Hepatocyte (in vitro differentiated cells): Measurements from ENCODE around the gene NEDD9. TPM values are rescaled to one million over a fixed set of nuclear protein-coding genes. Genes with fewer than 3 reads are reported as not detected.

Source experiments
- DNase-seq: peaks from one replicate; pipeline ENCODE4 v3.0.0-alpha.2; 2016; ENCODE audit warnings: low spot score
- H2AFZ ChIP-seq: fragments of 200-600 bp; sonication (generic); 2 replicates; pipeline ENCODE4 v1.6.0; 2016; ENCODE audit warnings: antibody characterized with exemption, mild to moderate bottlenecking
- H3K27ac ChIP-seq: fragments of 200-600 bp; sonication (generic); 2 replicates; pipeline ENCODE4 v1.5.1; 2016; ENCODE audit warnings: mild to moderate bottlenecking
- H3K27me3 ChIP-seq: fragments of 200-600 bp; sonication (generic); 2 replicates; pipeline ENCODE4 v1.6.1; 2016
- H3K36me3 ChIP-seq: fragments of 200-600 bp; sonication (generic); replicated peaks from 2 replicates; pipeline ENCODE4 v1.5.1; 2016; ENCODE audit warnings: low read depth; ENCODE audit not compliant: insufficient read depth
- H3K4me1 ChIP-seq: fragments of 200-600 bp; sonication (generic); 2 replicates; pipeline ENCODE4 v1.5.1; 2016; ENCODE audit warnings: mild to moderate bottlenecking, moderate library complexity; ENCODE audit not compliant: insufficient read depth
- H3K4me2 ChIP-seq: fragments of 200-600 bp; sonication (generic); 2 replicates; pipeline ENCODE4 v1.6.0; 2016
- H3K4me3 ChIP-seq: fragments of 200-600 bp; sonication (generic); 2 replicates; pipeline ENCODE4 v1.5.1; 2016; ENCODE audit warnings: mild to moderate bottlenecking
- H3K79me2 ChIP-seq: fragments of 200-600 bp; sonication (generic); 2 replicates; pipeline ENCODE4 v1.6.0; 2017; ENCODE audit warnings: mild to moderate bottlenecking
- H3K9me2 ChIP-seq: fragments of 200-600 bp; sonication (generic); replicated peaks from 2 replicates; pipeline ENCODE4 v1.6.0; 2017; ENCODE audit warnings: mild to moderate bottlenecking; ENCODE audit not compliant: insufficient read depth
- H3K9me3 ChIP-seq: fragments of 200-600 bp; sonication (generic); 2 replicates; pipeline ENCODE4 v1.5.1; 2016; ENCODE audit warnings: low read depth, mild to moderate bottlenecking
- H4K20me1 ChIP-seq: fragments of 200-600 bp; sonication (generic); 2 replicates; pipeline ENCODE4 v1.6.0; 2016; ENCODE audit warnings: mild to moderate bottlenecking; ENCODE audit not compliant: insufficient read depth, poor library complexity, severe bottlenecking
- CTCF ChIP-seq: fragments of 200-600 bp; sonication (generic); IDR thresholded peaks from 2 replicates; pipeline ENCODE4 v1.5.1; 2016; ENCODE audit warnings: antibody characterized with exemption, mild to moderate bottlenecking; ENCODE audit not compliant: poor library complexity
- EZH2 ChIP-seq: fragments of 200-600 bp; sonication (generic); IDR thresholded peaks from 2 replicates; pipeline ENCODE4 v1.6.1; 2016; ENCODE audit warnings: antibody characterized with exemption, mild to moderate bottlenecking, borderline replicate concordance
- EZH2phosphoT487 ChIP-seq: fragments of 200-600 bp; sonication (generic); IDR thresholded peaks from one replicate; pipeline ENCODE4 v1.6.1; 2018; ENCODE audit warnings: antibody characterized with exemption, mild to moderate bottlenecking, low read depth, moderate library complexity; ENCODE audit not compliant: unreplicated experiment, severe bottlenecking
- WGBS: methylation state at CpG from one replicate; pipeline ENCODE4 v1.1.6; 2016; ENCODE audit warnings: low lambda C conversion rate; ENCODE audit errors: missing lambda C conversion rate; 5-methylcytosine and 5-hydroxymethylcytosine counted together
- polyA plus RNA-seq: library from polyadenylated mRNA; unstranded; fragments of >200 nt; fragmentation: Nextera tagmentation; extraction: Ambion mirVana; gene quantifications from 2 replicates; pipeline ENCODE4 v1.2.1, GENCODE V29; 2016
- total RNA-seq: library from RNA; depleted of rRNA; stranded (reverse); fragments of >200 nt; gene quantifications from 2 replicates; pipeline ENCODE4 v1.2.3, GENCODE V29; 2014

The NEDD9 gene
- total and polyA plus RNA-seq, 2 experiments from 2014 or later, result 55.1 to 59.3 TPM

- peak; percentile 63 for DNase-seq
- Histone ChIP-seq H2AFZ (no peak overlapping the region), H3K4me3 (no peak overlapping the region), H3K4me2 (peak overlapping the region; percentile 51), H4K20me1 (no peaks in the 10 kb centered on the region), H3K27me3 (no peaks in the 10 kb centered on the region), H3K9me3 (no peaks in the 10 kb centered on the region), H3K79me2 (no peaks in the 10 kb centered on the region), H3K9me2 (no peaks in the 10 kb centered on the region), H3K4me1 (no peaks in the 10 kb centered on the region), H3K36me3 (no peaks in the 10 kb centered on the region), H3K27ac (peak overlapping the region; percentile 4)
- WGBS, result 26% methylated on average over 17 of the region's 17 CpGs
- no peak for TF ChIP-seq EZH2phosphoT487
- TF ChIP-seq CTCF, result peak; percentile 81
- TF ChIP-seq EZH2, result no peak
Observed at GRCh38 chr6:11172501-11173327, 59.8 kb downstream of the NEDD9 start.

- Histone ChIP-seq H3K4me2 (no peak overlapping the region), H3K27me3 (no peaks in the 10 kb centered on the region), H4K20me1 (no peaks in the 10 kb centered on the region), H3K79me2 (no peaks in the 10 kb centered on the region), H3K9me2 (no peaks in the 10 kb centered on the region), H3K27ac (no peak overlapping the region), H2AFZ (no peak overlapping the region), H3K4me3 (no peak overlapping the region), H3K4me1 (no peaks in the 10 kb centered on the region), H3K9me3 (no peaks in the 10 kb centered on the region), H3K36me3 (no peaks in the 10 kb centered on the region)
- WGBS, result 97% methylated on average over 13 of the region's 13 CpGs
- no peak for TF ChIP-seq CTCF
- no peak for TF ChIP-seq EZH2
- no peak for TF ChIP-seq EZH2phosphoT487
- DNase-seq, result no peak
Observed at GRCh38 chr6:11171952-11172351, 60.5 kb downstream of the NEDD9 start.

- Histone ChIP-seq H3K9me3 (no peaks in the 10 kb centered on the region), H2AFZ (no peak overlapping the region), H3K9me2 (no peaks in the 10 kb centered on the region), H3K79me2 (no peaks in the 10 kb centered on the region), H3K36me3 (no peaks in the 10 kb centered on the region), H3K4me3 (no peak overlapping the region), H4K20me1 (no peaks in the 10 kb centered on the region), H3K4me2 (no peak overlapping the region), H3K4me1 (no peaks in the 10 kb centered on the region), H3K27me3 (no peaks in the 10 kb centered on the region), H3K27ac (no peak overlapping the region)
- no peak for TF ChIP-seq CTCF
- no peak for TF ChIP-seq EZH2phosphoT487
- no peak for TF ChIP-seq EZH2
- 77% methylated on average over 7 of the region's 7 CpGs for WGBS
- no peak for DNase-seq
Observed at GRCh38 chr6:11168091-11168635, 64.3 kb downstream of the NEDD9 start.
